GM19395 (cell line): ENCODE data around the gene CASP1.
"Not testable (repeated sequence)": the region's sequence is repeated elsewhere in the genome, so short reads cannot be mapped to it uniquely, and the experiment has no call there.

ENCODE experiments used
- ATAC-seq: cut with Tn5 transposase; IDR thresholded peaks from one replicate; pipeline ENCODE4 v1.9.1; 2021; ENCODE audit warnings: mild to moderate bottlenecking, moderate library complexity; ENCODE audit not compliant: unreplicated experiment

The CASP1 gene

GRCh38 chr11:105034813-105035620 is at the start of gene CASP1:
Gene CASP1 (minus strand): TSS chr11:105035144. CDS start chr11:105035113, 31 bp downstream.
- peak; percentile 97 for ATAC-seq

- no peak for ATAC-seq
Observed at GRCh38 chr11:105081412-105082150, 46.6 kb upstream of the CASP1 start.

- ATAC-seq: not testable (repeated sequence)
Observed at GRCh38 chr11:105080171-105080906, 45.4 kb upstream of the CASP1 start.

- no peak for ATAC-seq
Observed at GRCh38 chr11:105078283-105078682, 43.3 kb upstream of the CASP1 start.

GRCh38 chr11:105077141-105077790 is 42.3 kb upstream of the CASP1 start:
- ATAC-seq: not testable (repeated sequence)

GRCh38 chr11:105074166-105074530 is 39.2 kb upstream of the CASP1 start:
- ATAC-seq: no peak

GRCh38 chr11:105073456-105074165 is 38.7 kb upstream of the CASP1 start:
- ATAC-seq: no peak

GRCh38 chr11:105072080-105072479 is 37.1 kb upstream of the CASP1 start:
- ATAC-seq: not testable (repeated sequence)

- no peak for ATAC-seq
Observed at GRCh38 chr11:105071089-105071732, 36.3 kb upstream of the CASP1 start.

GRCh38 chr11:105070306-105070705 is 35.4 kb upstream of the CASP1 start:
- ATAC-seq: no peak

GRCh38 chr11:105069749-105070148 is 34.8 kb upstream of the CASP1 start:
- ATAC-seq: not testable (repeated sequence)

GRCh38 chr11:105063245-105063941 is 28.4 kb upstream of the CASP1 start:
- ATAC-seq: not testable (repeated sequence)

- no peak for ATAC-seq
Observed at GRCh38 chr11:105057432-105057831, 22.5 kb upstream of the CASP1 start.

- ATAC-seq: no peak
Observed at GRCh38 chr11:105056446-105056845, 21.5 kb upstream of the CASP1 start.

GRCh38 chr11:105054723-105055493 is 20.0 kb upstream of the CASP1 start:
- no peak for ATAC-seq

GRCh38 chr11:105052487-105052886 is 17.5 kb upstream of the CASP1 start:
- ATAC-seq: no peak

GRCh38 chr11:105051559-105051958 is 16.6 kb upstream of the CASP1 start:
- ATAC-seq: no peak

GRCh38 chr11:105049481-105049880 is 14.5 kb upstream of the CASP1 start:
- no peak for ATAC-seq
